ENCODE data around the gene KLHL7.

- no peak for TF ChIP-seq CTCF (IDR thresholded peaks at IDR 0.05)
- no peak for TF ChIP-seq POLR2AphosphoS5 (IDR thresholded peaks at IDR 0.05; ENCODE audit: insufficient read depth in 1 of 2, low read depth in 1 of 2)
These were observed 17.9 kb downstream of the KLHL7 start for GRCh38 chr7:23123465-23123864.

Measured in vagina (tissue), 2 donors.